Mucosa of rectum (tissue), 2 donors: ENCODE measurements around the gene COLEC12.

Experiments used
- H3K27ac ChIP-seq, 2 donors: one replicate each; pipeline ENCODE4 v1.7.0; 2013; ENCODE audit warnings: inconsistent platforms in 2 of 2, low read depth in 2 of 2, low read length in 2 of 2
- H3K27me3 ChIP-seq, 2 donors: one replicate each; pipeline ENCODE4 v1.7.0; 2013; ENCODE audit warnings: low read length in 2 of 2; ENCODE audit not compliant: control insufficient read depth in 2 of 2, insufficient read depth in 2 of 2
- H3K36me3 ChIP-seq, 2 donors: one replicate each; pipeline ENCODE4 v1.7.0; 2013; ENCODE audit warnings: low read length in 2 of 2; ENCODE audit not compliant: control insufficient read depth in 2 of 2, insufficient read depth in 2 of 2
- H3K4me1 ChIP-seq, 2 donors: one replicate each; pipeline ENCODE4 v1.7.0; 2013; ENCODE audit warnings: low read length in 2 of 2, mild to moderate bottlenecking in 1 of 2; ENCODE audit not compliant: control insufficient read depth in 2 of 2, insufficient read depth in 2 of 2
- H3K4me3 ChIP-seq, 2 donors: one replicate each; pipeline ENCODE4 v1.7.0; 2013; ENCODE audit warnings: low read length in 2 of 2
- H3K9ac ChIP-seq, 2 donors: one replicate each; pipeline ENCODE4 v1.7.0; 2013; ENCODE audit warnings: low read length in 2 of 2, low read depth in 1 of 2, mild to moderate bottlenecking in 1 of 2
- H3K9me3 ChIP-seq, 2 donors: one replicate each; pipeline ENCODE4 v1.7.0; 2013; ENCODE audit warnings: low read length in 2 of 2; ENCODE audit not compliant: control insufficient read depth in 2 of 2
- donor health status: healthy.
- donor health status: Normal muscosa, but diverticular disease.

Gene COLEC12

GRCh38 chr18:275486-275885 is 225.0 kb downstream of the COLEC12 start:
- H3K4me3 ChIP-seq = no peak overlapping the region
- H3K4me1 ChIP-seq = no peaks in the 10 kb centered on the region
- H3K9me3 ChIP-seq = no peaks in the 10 kb centered on the region
- H3K9ac ChIP-seq = no peak overlapping the region
- no peak overlapping the region for H3K27ac ChIP-seq
- no peaks in the 10 kb centered on the region for H3K36me3 ChIP-seq
- H3K27me3 ChIP-seq = no peaks in the 10 kb centered on the region

DNA sequence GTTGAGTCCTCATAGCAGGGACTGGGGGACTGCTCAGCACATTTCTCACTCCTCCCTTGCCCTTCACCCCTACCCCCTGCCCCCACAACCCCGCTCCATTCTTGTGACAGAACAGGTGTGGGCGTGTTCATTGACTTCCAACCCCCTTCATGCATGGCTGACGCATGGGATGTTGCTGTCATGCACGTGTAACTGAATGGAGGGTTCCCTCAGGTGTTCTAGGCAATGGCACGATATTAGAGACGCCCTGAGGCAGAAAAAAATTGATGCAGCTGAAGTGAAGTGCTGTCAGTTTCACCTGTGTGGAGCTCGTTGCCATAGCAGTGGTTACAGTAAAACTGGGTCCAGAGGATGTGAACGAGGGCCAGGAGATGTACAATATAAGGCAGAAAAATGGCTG is 226.2 kb downstream of the COLEC12 start:
- peaks cover 0 to 2% of the 10 kb centered on the region in 2 donors for H3K4me1 ChIP-seq

DNA sequence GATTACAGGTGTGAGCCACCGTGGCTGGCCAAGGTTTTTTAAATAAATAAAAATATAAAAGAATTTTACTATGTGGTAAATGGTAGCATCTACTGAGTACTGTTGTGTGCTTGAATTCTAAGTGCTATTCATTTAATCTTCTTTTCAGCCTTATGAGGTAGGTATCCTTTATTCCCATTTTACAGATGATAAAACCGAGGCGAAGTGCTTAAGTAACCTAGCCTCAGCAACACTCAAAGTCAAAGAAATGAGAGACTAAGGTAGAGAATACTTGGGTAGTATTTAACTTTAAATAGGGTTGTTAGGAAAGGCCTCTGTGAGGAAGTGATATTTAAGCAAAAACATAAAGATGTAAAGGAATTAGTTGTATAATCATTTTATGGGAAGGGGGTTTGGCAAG is 227.0 kb downstream of the COLEC12 start:
- Histone ChIP-seq H3K4me3 (no peak overlapping the region), H3K9ac (no peak overlapping the region), H3K4me1 (peaks cover 7 to 8% of the 10 kb centered on the region in 2 donors), H3K36me3 (no peaks in the 10 kb centered on the region), H3K9me3 (no peaks in the 10 kb centered on the region), H3K27ac (no peak overlapping the region), H3K27me3 (no peaks in the 10 kb centered on the region)

More for the DNA sequence above, 226.2 kb downstream of the COLEC12 start:
- Histone ChIP-seq H3K36me3 (no peaks in the 10 kb centered on the region), H3K9me3 (no peaks in the 10 kb centered on the region), H3K9ac (no peak overlapping the region), H3K27ac (no peak overlapping the region), H3K27me3 (no peaks in the 10 kb centered on the region), H3K4me3 (no peak overlapping the region)

DNA sequence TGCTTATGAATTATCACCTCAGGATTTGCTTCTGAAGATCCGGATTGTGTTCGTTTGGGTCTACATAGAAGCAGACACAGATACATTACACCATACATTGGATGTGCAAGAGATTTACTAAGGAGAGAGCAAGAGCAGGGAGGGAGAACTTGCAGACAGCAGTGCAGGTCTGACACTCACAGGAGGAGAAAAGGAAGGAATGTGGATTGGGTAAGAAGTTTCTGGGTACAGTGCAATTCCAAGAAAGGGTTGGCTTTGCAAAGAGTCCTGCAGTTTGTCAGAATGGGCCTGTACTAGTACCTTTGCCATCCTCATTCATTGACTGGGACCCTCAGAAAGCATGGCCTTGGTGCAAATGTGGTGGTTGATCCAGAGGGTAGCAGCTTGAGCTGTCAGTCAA is 227.9 kb downstream of the COLEC12 start:
- Histone ChIP-seq H3K4me3 (no peak overlapping the region), H3K36me3 (no peaks in the 10 kb centered on the region), H3K9ac (no peak overlapping the region), H3K4me1 (peaks cover 7 to 8% of the 10 kb centered on the region in 2 donors), H3K9me3 (no peaks in the 10 kb centered on the region), H3K27me3 (no peaks in the 10 kb centered on the region), H3K27ac (no peak overlapping the region)

DNA sequence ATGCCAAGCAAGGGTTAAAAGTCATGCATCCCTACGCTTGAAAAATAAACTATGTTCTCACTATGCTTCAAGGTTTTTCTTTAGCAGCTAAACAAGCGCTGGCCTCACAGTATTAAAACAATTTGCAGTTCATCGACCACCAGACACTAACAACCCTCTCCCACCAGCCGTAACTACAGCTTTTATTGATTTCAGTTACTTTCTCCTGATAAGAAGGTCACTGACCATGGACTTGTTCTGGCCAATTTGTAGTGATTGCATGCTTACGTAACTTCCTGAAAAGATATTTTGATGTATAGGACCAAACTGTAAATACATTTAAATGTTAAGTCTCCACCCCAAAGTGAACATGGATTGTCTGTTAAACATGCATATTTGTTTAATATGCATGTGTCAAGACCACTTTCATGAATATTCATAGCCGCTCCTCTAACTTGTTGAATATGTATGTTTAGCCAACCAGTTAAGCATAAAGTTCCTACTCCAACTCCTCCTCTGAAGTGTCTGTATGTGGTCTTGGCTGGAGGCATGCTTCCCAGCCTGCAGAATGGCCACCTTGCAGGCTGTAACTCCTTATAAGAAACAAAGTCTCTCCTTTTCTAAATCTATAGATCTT is 230.9 kb downstream of the COLEC12 start:
- H3K4me1 ChIP-seq = peaks cover 10 to 11% of the 10 kb centered on the region in 2 donors
- H3K9me3 ChIP-seq = no peaks in the 10 kb centered on the region
- H3K27me3 ChIP-seq = no peaks in the 10 kb centered on the region
- H3K9ac ChIP-seq = no peak overlapping the region
- H3K4me3 ChIP-seq = no peak overlapping the region
- no peak overlapping the region for H3K27ac ChIP-seq
- H3K36me3 ChIP-seq = peaks cover 0 to 3% of the 10 kb centered on the region in 2 donors

DNA sequence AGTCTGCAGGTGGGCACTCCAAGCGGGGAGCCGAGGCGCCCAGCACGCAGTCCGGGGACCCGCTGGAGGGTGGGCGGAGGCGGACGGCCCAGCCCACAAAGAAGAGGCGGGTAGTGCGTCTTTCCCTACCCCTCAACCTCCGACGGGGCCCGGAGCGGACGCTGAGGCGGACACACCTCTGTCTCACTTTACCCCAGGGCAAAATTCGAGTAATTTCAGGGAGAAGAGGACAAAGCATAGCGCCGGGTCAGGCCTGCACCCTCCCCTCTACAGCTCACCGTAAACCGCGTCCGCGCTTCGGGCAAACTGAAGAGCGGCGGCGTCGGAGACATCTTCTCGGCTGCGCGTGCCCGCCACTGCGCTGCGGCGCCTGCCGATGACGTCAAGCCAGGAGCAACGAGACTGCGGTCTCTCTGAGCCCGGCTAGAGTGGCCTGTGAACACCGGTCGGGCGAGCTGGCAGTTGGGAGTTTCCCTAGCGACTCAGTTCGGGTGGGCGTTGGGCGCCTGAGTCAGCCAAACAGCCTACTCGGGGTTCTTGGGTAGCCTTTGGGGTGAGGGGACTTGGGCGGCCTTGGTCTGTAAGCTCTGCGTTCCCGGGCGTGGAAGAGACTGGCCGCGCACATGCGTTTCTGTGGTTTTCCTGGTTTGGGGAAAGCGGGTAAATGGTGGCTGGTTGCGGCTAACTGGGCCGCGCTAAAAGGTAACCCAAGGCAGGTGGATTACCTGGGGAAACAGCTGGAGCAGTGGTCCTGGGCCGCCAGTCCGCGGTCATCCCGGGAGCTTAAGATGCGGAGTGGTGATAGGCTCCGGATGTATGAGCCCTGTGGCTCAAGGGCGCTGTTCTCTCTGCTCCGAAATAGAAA is 232.6 kb downstream of the COLEC12 start, which contains the start of gene THOC1:
Gene THOC1, minus strand, starts transcription at position 360 of the 865 bp plus-strand sequence. Its CDS starts 28 bp downstream, at position 332.
- H3K9ac ChIP-seq = peak within 1 kb of the TSS; percentile 94 to 99
- H3K36me3 ChIP-seq = peaks cover 10 to 16% of the 10 kb centered on the region in 2 donors
- H3K4me3 ChIP-seq = peak within 1 kb of the TSS; percentile 73 to 96
- H3K9me3 ChIP-seq = no peaks in the 10 kb centered on the region
- peaks cover 10 to 11% of the 10 kb centered on the region in 2 donors for H3K4me1 ChIP-seq
- peak within 1 kb of the TSS; percentile 89 to 90 for H3K27ac ChIP-seq
- no peaks in the 10 kb centered on the region for H3K27me3 ChIP-seq

DNA sequence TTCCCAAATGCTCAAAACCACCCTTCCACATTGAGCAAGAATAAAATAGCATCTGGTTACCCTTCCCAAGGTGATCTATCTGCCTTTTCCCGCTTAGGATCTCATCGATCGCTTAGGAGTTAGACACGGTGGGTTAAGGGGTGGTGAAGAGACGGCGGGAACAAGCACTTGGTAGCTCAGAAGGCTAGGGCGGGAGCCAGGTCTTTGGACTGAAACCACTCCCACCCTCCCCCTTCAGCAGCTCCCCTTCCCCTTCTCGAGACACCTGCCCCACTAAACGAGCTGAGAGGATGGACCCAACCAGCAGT is 233.2 kb downstream of the COLEC12 start:
- Histone ChIP-seq H3K27ac (peak overlapping the region; percentile 89 to 90), H3K36me3 (peaks cover 10 to 16% of the 10 kb centered on the region in 2 donors), H3K9ac (peak overlapping the region; percentile 94 to 99), H3K4me3 (peak overlapping the region; percentile 73 to 96), H3K9me3 (no peaks in the 10 kb centered on the region), H3K27me3 (no peaks in the 10 kb centered on the region), H3K4me1 (peaks cover 10 to 11% of the 10 kb centered on the region in 2 donors)
